B cell (primary cell): Measurements from ENCODE around the gene DIS3L2. TPM values are rescaled to one million over a fixed set of nuclear protein-coding genes. Genes with fewer than 3 reads are reported as not detected.

ENCODE experiments used
- ATAC-seq: fragments of 200-7000 bp; cut with Tn5 transposase; one replicate; pipeline ENCODE4 v1.10.0; 2021; ENCODE audit warnings: low read depth, mild to moderate bottlenecking, moderate number of reproducible peaks, moderate library complexity
- CTCF ChIA-PET: fragments of 350-600 bp; sonication (Branson Sonifier 250); formaldehyde crosslinking; loops from one replicate; lab custom pipeline; 2021; ENCODE audit warnings: antibody characterized with exemption, inconsistent platforms; lab: Charles Lee
- POLR2A ChIA-PET: fragments of 350-600 bp; sonication (Branson Sonifier 250); formaldehyde crosslinking; loops from one replicate; lab custom pipeline; 2021; ENCODE audit warnings: antibody characterized with exemption; lab: Charles Lee
- DNase-seq: peaks from one replicate; pipeline ENCODE4 v3.0.0; 2013
- H2AFZ ChIP-seq: 2 replicates; pipeline ENCODE4 v1.6.1; 2012; ENCODE audit warnings: mild to moderate bottlenecking, low read depth, low read length; ENCODE audit not compliant: insufficient read depth, poor library complexity, severe bottlenecking
- H3K27ac ChIP-seq, 2 donors: 1 replicate in 1 of 2; 2 replicates in 1 of 2; pipeline ENCODE4 v1.5.1; 2012 to 2013; ENCODE audit warnings: low read length in 2 of 2, mild to moderate bottlenecking in 2 of 2, moderate library complexity in 1 of 2
- H3K27me3 ChIP-seq, 4 experiments: fragments of 200-600 bp in 1 of 4; sonication (generic) in 1 of 4; replicated peaks in 1 of 4; 1 replicate in 2 of 4; 2 replicates in 2 of 4; pipeline versions ENCODE4 v1.6.1 to v1.7.0; 2013 to 2016; ENCODE audit warnings: low read length in 3 of 4, mild to moderate bottlenecking in 2 of 4, mixed read lengths in 1 of 4, moderate library complexity in 1 of 4; ENCODE audit not compliant: insufficient read depth in 4 of 4, control insufficient read depth in 3 of 4; ENCODE audit errors: control extremely low read depth in 1 of 4
- H3K36me3 ChIP-seq, 2 experiments: replicated peaks in 1 of 2; 1 replicate in 1 of 2; 2 replicates in 1 of 2; pipeline versions ENCODE4 v1.6.1 to v1.7.1; 2013; ENCODE audit warnings: low read length in 1 of 2; ENCODE audit not compliant: insufficient read depth in 2 of 2, control insufficient read depth in 1 of 2; ENCODE audit errors: control extremely low read depth in 1 of 2, extremely low read depth in 1 of 2
- H3K4me1 ChIP-seq, 2 donors: fragments of 200-600 bp in 1 of 2; sonication (generic) in 1 of 2; 1 replicate in 1 of 2; 2 replicates in 1 of 2; pipeline versions ENCODE4 v1.5.1 to v1.6.1; 2013 to 2017; ENCODE audit warnings: low read length in 2 of 2; ENCODE audit not compliant: control insufficient read depth in 2 of 2, insufficient read depth in 2 of 2
- H3K4me2 ChIP-seq: replicated peaks from 2 replicates; pipeline ENCODE3; 2012; ENCODE audit warnings: mild to moderate bottlenecking, low read depth, low read length; ENCODE audit not compliant: poor library complexity, severe bottlenecking
- H3K4me3 ChIP-seq, 5 experiments: fragments of 200-600 bp in 1 of 5; sonication (generic) in 1 of 5; 1 replicate in 3 of 5; 2 replicates in 2 of 5; pipeline versions ENCODE4 v1.5.1 to v1.7.0; 2011 to 2016; ENCODE audit warnings: low read length in 4 of 5, mild to moderate bottlenecking in 4 of 5, low read depth in 2 of 5, control low read depth in 1 of 5, moderate library complexity in 1 of 5; ENCODE audit not compliant: insufficient read depth in 1 of 5; ENCODE audit errors: control extremely low read depth in 1 of 5, extremely low read depth in 1 of 5
- H3K79me2 ChIP-seq: fragments of 200-600 bp; sonication (generic); one replicate; pipeline ENCODE4 v1.6.0; 2016; ENCODE audit warnings: low read length; ENCODE audit not compliant: control insufficient read depth, insufficient read depth
- H3K9ac ChIP-seq: fragments of 200-600 bp; sonication (generic); 2 replicates; pipeline ENCODE4 v1.6.1; 2017; ENCODE audit warnings: mild to moderate bottlenecking, low read length, moderate library complexity
- H3K9me3 ChIP-seq, 3 donors: one replicate each; pipeline versions ENCODE4 v1.6.1 to v1.7.1; 2013; ENCODE audit warnings: low read length in 2 of 3; ENCODE audit not compliant: control insufficient read depth in 2 of 3, insufficient read depth in 1 of 3; ENCODE audit errors: control extremely low read depth in 1 of 3
- H4K20me1 ChIP-seq: 2 replicates; pipeline ENCODE4 v1.6.0; 2012; ENCODE audit warnings: mild to moderate bottlenecking, low read length; ENCODE audit not compliant: insufficient read depth, control insufficient read depth, poor library complexity, severe bottlenecking
- H3K27ac Mint-ChIP-seq: one replicate; pipeline ENCODE4 v1.8.0; 2021; ENCODE audit warnings: mixed read lengths
- H3K27me3 Mint-ChIP-seq: one replicate; pipeline ENCODE4 v1.8.0; 2021; ENCODE audit warnings: mixed read lengths
- H3K4me1 Mint-ChIP-seq: one replicate; pipeline ENCODE4 v1.8.0; 2021; ENCODE audit warnings: mixed read lengths
- H3K4me3 Mint-ChIP-seq: one replicate; pipeline ENCODE4 v1.8.0; 2021; ENCODE audit warnings: mixed read lengths
- H3K9me3 Mint-ChIP-seq: one replicate; pipeline ENCODE4 v1.8.0; 2022; ENCODE audit warnings: mixed read lengths; ENCODE audit not compliant: insufficient read depth
- CTCF ChIP-seq: fragments of 200-600 bp; IDR thresholded peaks from one replicate; pipeline ENCODE4 v1.8.0; 2022; ENCODE audit warnings: antibody characterized with exemption, mild to moderate bottlenecking
- EZH2 ChIP-seq: IDR thresholded peaks from 2 replicates; pipeline ENCODE4 v1.6.1; 2012; ENCODE audit warnings: borderline replicate concordance, low read depth, mild to moderate bottlenecking, moderate library complexity, low read length; ENCODE audit not compliant: insufficient read depth, poor library complexity, severe bottlenecking
- WGBS: methylation state at CpG from one replicate; pipeline ENCODE4 v1.1.5; 2013; ENCODE audit warnings: missing lambda C conversion rate; ENCODE audit not compliant: insufficient coverage; 5-methylcytosine and 5-hydroxymethylcytosine counted together
- intact Hi-C: fragments of 100-400 bp; cut with micrococcal nuclease; formaldehyde crosslinking; loops from one replicate; pipeline ENCODE4 v1.10.0; 2022
- polyA plus RNA-seq: library from polyadenylated mRNA; depleted of rRNA; stranded (reverse); fragments of >200 nt; gene quantifications from 2 replicates; pipeline ENCODE4 v1.2.3, GENCODE V29; 2012
- total RNA-seq, 2 donors: library from RNA; stranded (reverse); fragments of 120-200 nt in 1 of 2; gene quantifications; 1 replicate in 1 of 2; 2 replicates in 1 of 2; pipeline versions ENCODE4 v1.2.3 to v1.2.4, GENCODE V29; 2013 to 2022

The DIS3L2 gene
- total and polyA plus RNA-seq, 2 donors (not counting 1 experiment from before 2014, with no cell fraction given), result 34.5 to 70.1 TPM

- ATAC-seq (no peak), DNase-seq (no peak)
- H3K4me3 Mint-ChIP-seq, result no peak overlapping the region
- Histone ChIP-seq H3K79me2 (peaks cover 4% of the 10 kb centered on the region), H3K9me3 (peaks cover 0 to 14% (median 9%) of the 10 kb centered on the region in 3 donors), H4K20me1 (no peaks in the 10 kb centered on the region), H3K27me3 (no peaks in the 10 kb centered on the region), H3K27ac (no peak overlapping the region), H2AFZ (no peak overlapping the region), H3K4me2 (no peak overlapping the region), H3K36me3 (peaks cover 6 to 10% of the 10 kb centered on the region in 2 experiments), H3K4me1 (no peaks in the 10 kb centered on the region), H3K9ac (no peak overlapping the region), H3K4me3 (no peak overlapping the region)
- ChIA-PET CTCF (no interaction called here), POLR2A (no interaction called here)
- no peaks in the 10 kb centered on the region for H3K27me3 Mint-ChIP-seq
- WGBS, result no CpG with 5 or more reads among the region's 5 CpGs
- H3K27ac Mint-ChIP-seq, result no peak overlapping the region
- no peaks in the 10 kb centered on the region for H3K9me3 Mint-ChIP-seq
- intact Hi-C loops, result no loop called here
- H3K4me1 Mint-ChIP-seq, result peaks cover 4% of the 10 kb centered on the region
- TF ChIP-seq EZH2 (no peak), CTCF (no peak)
Measured at GRCh38 chr2:232085164-232085563, 123.7 kb downstream of the DIS3L2 start.

- H3K9ac ChIP-seq, result no peak overlapping the region
- intact Hi-C loops, result no loop called here
- no peak overlapping the region for H3K4me2 ChIP-seq
- H3K4me3 ChIP-seq, result no peak overlapping the region
- H3K27ac Mint-ChIP-seq, result no peak overlapping the region
- H3K4me1 Mint-ChIP-seq, result peaks cover 3% of the 10 kb centered on the region
- no peak overlapping the region for H3K27ac ChIP-seq
- DNase-seq (no peak), ATAC-seq (no peak)
- TF ChIP-seq EZH2 (no peak), CTCF (no peak)
- H3K79me2 ChIP-seq, result peaks cover 4% of the 10 kb centered on the region
- H3K9me3 Mint-ChIP-seq, result no peaks in the 10 kb centered on the region
- POLR2A ChIA-PET, result no interaction called here
- H2AFZ ChIP-seq, result no peak overlapping the region
- no peaks in the 10 kb centered on the region for H4K20me1 ChIP-seq
- H3K27me3 Mint-ChIP-seq, result no peaks in the 10 kb centered on the region
- peaks cover 0 to 14% (median 9%) of the 10 kb centered on the region in 3 donors for H3K9me3 ChIP-seq
- H3K4me1 ChIP-seq, result no peaks in the 10 kb centered on the region
- peaks cover 7 to 10% of the 10 kb centered on the region in 2 experiments for H3K36me3 ChIP-seq
- no peak overlapping the region for H3K4me3 Mint-ChIP-seq
- no CpG with 5 or more reads among the region's 16 CpGs for WGBS
- CTCF ChIA-PET, result no interaction called here
- no peaks in the 10 kb centered on the region for H3K27me3 ChIP-seq
Measured at GRCh38 chr2:232085826-232086425, 124.4 kb downstream of the DIS3L2 start.
